NCI-H2107 treated with DMSO at 0.1 percent for 48 hours (cell line): ENCODE measurements around the gene ZDHHC16.
A peak's percentile ranks its signal among the peaks of the same experiment; 100 is the strongest.
"Not testable (repeated sequence)": the region's sequence is repeated elsewhere in the genome, so short reads cannot be mapped to it uniquely, and the experiment has no call there.

ENCODE experiments used
- DNase-seq: peaks from one replicate; lab custom pipeline; 2025; ENCODE audit not compliant: unreplicated experiment; lab: John Stamatoyannopoulos, UW

ZDHHC16 gene

GRCh38 chr10:97445722-97446639, at the start of gene ZDHHC16, which contains the start of gene EXOSC1:
Gene ZDHHC16, plus strand, starts transcription at chr10:97446175. Its CDS starts 5,501 bp downstream, at chr10:97451676.
Gene EXOSC1, minus strand, starts transcription at chr10:97446006. Its CDS starts 21 bp downstream, at chr10:97445985.
- DNase-seq, result peak; percentile 87

- peak; percentile 12 for DNase-seq
Observed at GRCh38 chr10:97399843-97400545, 46.0 kb upstream of the ZDHHC16 start.

- peak; percentile 83 for DNase-seq
Observed at GRCh38 chr10:97400665-97401454, 45.1 kb upstream of the ZDHHC16 start, which contains the start of gene RRP12. Gene RRP12, minus strand, starts transcription at chr10:97401340. Its CDS starts 109 bp downstream, at chr10:97401231.

GRCh38 chr10:97401455-97401919, 44.5 kb upstream of the ZDHHC16 start:
- DNase-seq, result no peak

GRCh38 chr10:97404044-97404443, 41.9 kb upstream of the ZDHHC16 start:
- no peak for DNase-seq

- DNase-seq, result no peak
Observed at GRCh38 chr10:97406064-97406463, 39.9 kb upstream of the ZDHHC16 start.

GRCh38 chr10:97406483-97406882, 39.5 kb upstream of the ZDHHC16 start:
- not testable (repeated sequence) for DNase-seq

- peak; percentile 34 for DNase-seq
Observed at GRCh38 chr10:97407211-97407951, 38.6 kb upstream of the ZDHHC16 start.

- no peak for DNase-seq
Observed at GRCh38 chr10:97407952-97408248, 38.1 kb upstream of the ZDHHC16 start.

- DNase-seq, result no peak
Observed at GRCh38 chr10:97408496-97408992, 37.4 kb upstream of the ZDHHC16 start.

- DNase-seq, result no peak
Observed at GRCh38 chr10:97411406-97411805, 34.6 kb upstream of the ZDHHC16 start.

- no peak for DNase-seq
Observed at GRCh38 chr10:97412891-97413304, 33.1 kb upstream of the ZDHHC16 start.

- no peak for DNase-seq
Observed at GRCh38 chr10:97416565-97416964, 29.4 kb upstream of the ZDHHC16 start.

- not testable (repeated sequence) for DNase-seq
Observed at GRCh38 chr10:97423757-97424098, 22.2 kb upstream of the ZDHHC16 start.

GRCh38 chr10:97425964-97426775, 19.8 kb upstream of the ZDHHC16 start, which contains the start of gene PGAM1:
Gene PGAM1, plus strand, starts transcription at chr10:97426191. Its CDS starts 117 bp downstream, at chr10:97426308.
- peak; percentile 66 for DNase-seq

GRCh38 chr10:97426776-97427570, 19.0 kb upstream of the ZDHHC16 start:
- DNase-seq, result no peak

GRCh38 chr10:97427571-97428179, 18.3 kb upstream of the ZDHHC16 start:
- DNase-seq, result no peak

- DNase-seq, result no peak
Observed at GRCh38 chr10:97428572-97428981, 17.4 kb upstream of the ZDHHC16 start.
